NCI-H82 (cell line): Measurements from ENCODE around the gene DHX8.

Source experiments
- DNase-seq: peaks from one replicate; lab custom pipeline; 2025; lab: John Stamatoyannopoulos, UW

Gene DHX8

DNA sequence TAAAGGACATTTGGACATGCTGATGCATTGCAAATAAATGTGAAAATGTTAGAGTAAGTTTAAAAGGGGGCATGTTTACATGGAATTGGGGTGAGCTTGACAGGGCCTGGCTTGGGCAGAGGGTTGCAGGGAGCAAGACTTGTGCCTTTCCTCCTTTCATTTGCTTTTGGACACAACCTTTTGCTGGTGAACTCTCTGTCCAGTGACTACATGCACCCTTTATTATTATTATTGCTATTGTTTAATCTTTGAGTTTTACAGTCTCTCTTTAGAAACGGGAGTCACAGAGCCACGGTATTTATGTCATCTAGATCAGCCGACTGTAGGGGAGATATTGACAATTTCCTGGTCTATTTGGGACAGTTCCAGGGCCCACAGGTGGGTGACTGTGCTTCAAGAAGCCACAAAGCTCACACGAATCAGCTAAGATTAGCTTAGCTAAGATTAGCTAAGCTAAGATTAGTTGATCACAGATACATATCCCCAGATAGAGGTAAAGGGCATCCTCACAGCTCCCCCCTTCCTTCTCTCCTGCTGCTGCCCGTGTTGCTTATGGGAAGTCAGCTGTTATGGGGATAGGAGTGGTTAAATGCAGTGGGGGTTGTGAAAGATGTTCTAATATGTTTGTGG, 91.2 kb downstream of the DHX8 start:
- peak; percentile 85 for DNase-seq
